NOMO-1 (cell line): ENCODE results near the gene DENND1A.

ENCODE experiments used
- DNase-seq, 2 experiments: peaks; one replicate each; lab custom pipeline; 2025; ENCODE audit not compliant: unreplicated experiment in 2 of 2; lab: John Stamatoyannopoulos, UW

DENND1A gene

DNA sequence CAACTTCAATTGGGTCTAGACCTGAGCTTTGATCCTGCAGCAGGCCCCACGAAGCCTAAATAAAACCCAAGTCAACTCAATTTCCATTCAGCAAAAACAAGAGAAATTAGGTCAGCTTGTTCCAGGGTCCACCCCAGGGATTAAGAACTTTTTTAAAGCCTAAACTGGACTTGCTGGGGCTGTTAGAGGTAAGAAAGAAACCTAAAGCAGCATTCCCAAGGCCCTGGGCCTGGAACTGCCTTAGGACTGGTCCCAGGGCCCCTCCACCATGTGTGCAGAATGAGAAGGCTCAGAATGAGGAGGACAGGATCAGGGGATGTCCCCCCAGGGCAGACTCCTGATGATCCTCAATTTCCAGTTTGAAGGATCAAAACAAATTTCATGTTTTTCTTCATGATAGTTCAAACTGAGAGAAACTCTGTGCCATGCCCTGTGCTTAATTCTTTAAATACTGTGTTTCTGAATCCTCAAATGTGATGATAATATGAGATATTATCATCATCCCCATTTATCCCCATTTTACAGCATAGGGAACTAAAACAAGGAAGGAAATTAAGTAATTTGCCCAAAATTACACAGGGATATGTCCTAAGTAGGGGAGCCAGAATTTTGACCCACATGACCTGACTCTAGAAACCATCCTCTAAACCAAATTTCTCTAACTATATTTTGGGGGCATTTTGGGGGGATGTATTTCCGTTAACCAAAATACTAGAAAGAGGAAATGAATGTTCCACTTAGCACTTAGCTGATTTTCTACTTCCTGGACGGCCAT, 64.5 kb downstream of the DENND1A start:
- DNase-seq = peak in 1 of 2 experiments; percentile 30

DNA sequence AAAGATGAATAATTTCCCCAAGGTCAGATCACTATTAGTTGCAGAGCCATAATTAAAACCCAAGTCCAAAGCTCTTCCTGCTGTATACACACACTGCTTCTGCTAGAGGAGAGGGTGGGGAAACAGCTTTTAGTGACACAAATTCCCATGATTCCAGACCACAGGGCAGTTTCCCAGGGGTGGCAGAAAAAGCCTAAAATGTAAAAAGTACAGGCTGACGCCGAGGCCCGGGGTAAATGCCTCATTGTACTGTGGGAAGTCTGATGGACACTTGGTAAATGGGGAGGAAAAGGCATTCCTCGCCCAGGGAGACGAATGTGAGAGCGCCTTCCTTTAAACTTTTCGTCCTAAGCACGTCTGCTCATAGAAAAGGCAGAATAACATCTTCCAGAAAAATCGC, 65.7 kb downstream of the DENND1A start:
- DNase-seq = no peak

GRCh38 chr9:123863164-123863855, 66.6 kb downstream of the DENND1A start:
- no peak for DNase-seq

DNA sequence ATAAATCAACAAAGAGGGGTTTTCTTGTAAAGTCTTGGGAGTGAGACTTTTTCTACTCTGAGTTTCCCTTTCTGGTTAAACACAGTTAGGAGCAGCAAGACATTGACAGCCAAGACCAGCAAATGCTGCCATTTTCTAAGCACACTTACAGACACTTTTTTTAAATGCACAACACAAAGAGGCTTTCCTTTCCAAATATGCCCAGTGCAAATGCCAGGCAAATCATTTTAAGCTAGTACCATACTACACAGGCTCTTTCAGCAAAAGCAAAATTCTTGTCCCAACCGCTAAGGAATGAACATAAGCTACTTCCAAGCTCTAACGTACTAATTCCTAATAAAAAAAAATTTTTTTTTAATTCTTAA, 68.2 kb downstream of the DENND1A start:
- DNase-seq = no peak

GRCh38 chr9:123861086-123861755, 68.7 kb downstream of the DENND1A start:
- no peak for DNase-seq

GRCh38 chr9:123860603-123861002, 69.3 kb downstream of the DENND1A start:
- DNase-seq = no peak

- no peak for DNase-seq
These were observed 77.5 kb downstream of the DENND1A start for GRCh38 chr9:123852403-123852802.

DNA sequence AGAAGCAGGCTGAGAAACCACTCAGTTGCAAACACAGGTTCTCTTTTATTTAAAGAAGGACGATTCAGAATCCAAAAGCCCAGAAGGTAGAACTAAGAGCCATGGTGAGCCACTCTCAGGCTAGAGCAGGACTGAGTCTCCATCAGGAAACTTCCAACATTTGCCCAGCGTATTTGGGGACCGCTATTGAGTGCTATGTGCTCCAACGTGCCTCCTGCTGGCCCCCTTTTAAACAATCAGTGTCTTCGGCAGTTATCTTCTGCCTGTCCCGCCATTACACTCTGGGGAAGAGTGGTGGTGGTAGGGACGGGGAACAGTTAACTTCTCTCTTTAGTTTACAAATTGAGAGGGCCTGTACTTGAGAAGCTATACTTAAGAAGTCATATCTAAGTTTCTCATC, 78.1 kb downstream of the DENND1A start:
- no peak for DNase-seq

- no peak for DNase-seq
These were observed 81.4 kb downstream of the DENND1A start for GRCh38 chr9:123848447-123849085.

DNA sequence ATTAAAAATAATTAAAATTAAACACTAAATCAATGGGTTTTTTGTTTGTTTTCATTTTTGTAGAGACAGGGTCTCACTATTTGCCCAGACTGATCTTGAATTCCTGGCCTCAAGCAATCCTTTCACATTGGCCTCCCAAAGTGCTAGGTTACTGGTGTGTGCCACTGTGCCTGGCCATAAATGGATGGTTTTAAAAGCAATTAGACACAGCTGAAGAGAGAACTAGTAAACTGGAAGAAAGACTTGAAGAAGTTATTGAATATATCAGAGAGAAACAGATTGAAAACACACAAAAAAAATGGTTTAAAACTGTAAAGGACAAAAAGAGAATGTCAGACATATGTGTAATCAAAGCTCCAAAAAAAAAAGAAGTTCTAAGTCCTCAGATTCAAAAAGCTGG, 83.0 kb downstream of the DENND1A start:
- no peak for DNase-seq

DNA sequence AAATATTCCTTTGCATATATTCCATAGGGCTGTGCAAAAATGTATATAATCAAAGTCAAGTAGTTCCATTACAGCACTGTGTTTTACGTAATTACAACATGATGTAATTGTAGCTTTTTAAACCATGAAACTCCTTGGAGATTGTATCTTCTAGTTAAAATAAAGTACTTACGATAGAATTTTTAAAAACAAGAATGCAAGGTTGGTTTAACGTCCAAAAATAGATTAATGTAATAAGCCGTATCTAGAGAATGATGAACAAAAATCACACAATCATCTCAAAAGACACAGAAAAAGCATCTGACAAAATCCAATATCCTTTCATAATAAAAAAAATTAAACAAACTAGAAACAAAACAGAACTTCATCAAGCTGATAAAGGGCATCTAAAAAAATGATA, 86.2 kb downstream of the DENND1A start:
- no peak for DNase-seq

GRCh38 chr9:123835821-123836220, 94.1 kb downstream of the DENND1A start:
- DNase-seq = peak in 1 of 2 experiments; percentile 43

- DNase-seq = peak; percentile 28 to 91
These were observed 94.9 kb downstream of the DENND1A start for GRCh38 chr9:123834889-123835562.

- no peak for DNase-seq
These were observed 95.6 kb downstream of the DENND1A start for GRCh38 chr9:123834218-123834888.

DNA sequence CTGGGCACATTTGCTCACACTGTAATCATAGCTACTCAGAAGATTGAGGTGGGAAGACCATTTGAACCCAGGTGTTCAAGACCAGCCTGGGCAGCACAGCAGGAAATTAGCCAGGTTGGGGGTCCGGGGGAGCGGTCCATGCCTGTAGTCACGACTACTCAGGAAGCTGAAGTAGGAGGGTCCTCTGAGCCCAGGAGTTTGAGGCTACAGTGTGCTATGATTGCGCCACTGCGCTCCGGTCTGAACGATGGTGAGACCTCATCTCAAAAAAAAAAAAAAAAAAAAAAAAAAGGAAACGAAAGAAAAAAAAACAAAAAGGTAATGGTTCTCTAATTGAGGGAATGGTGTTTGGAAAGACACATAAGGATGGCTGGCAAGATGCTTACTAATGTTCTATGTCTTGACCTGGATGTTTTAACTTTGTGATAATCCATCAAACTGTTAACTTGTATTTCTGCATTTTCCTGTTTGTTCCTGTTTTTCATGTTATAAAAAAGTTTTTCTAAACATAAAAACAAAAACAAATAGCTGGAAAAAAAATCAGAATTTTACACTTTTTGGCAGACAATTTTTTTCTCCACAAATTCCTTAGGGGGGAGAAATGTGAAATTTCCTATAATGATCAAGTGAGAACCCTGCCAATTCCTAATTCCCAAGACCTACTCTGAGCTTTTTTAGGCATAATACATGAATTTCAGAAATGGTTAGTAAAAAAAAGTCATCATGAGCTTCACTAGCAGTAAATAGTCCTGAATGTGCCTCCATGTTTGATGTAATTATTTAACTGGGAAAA, 96.9 kb downstream of the DENND1A start:
- peak; percentile 15 to 65 for DNase-seq

- no peak for DNase-seq
These were observed 97.8 kb downstream of the DENND1A start for GRCh38 chr9:123832176-123832575.

GRCh38 chr9:123828449-123828848, 101.5 kb downstream of the DENND1A start:
- DNase-seq = no peak

- no peak for DNase-seq
These were observed 104.4 kb downstream of the DENND1A start for GRCh38 chr9:123825342-123826060.
